ENCODE measurements around the gene CYP1A2. TPM values are rescaled to one million over a fixed set of nuclear protein-coding genes. Genes with fewer than 3 reads are reported as not detected.

CYP1A2 gene
- total and polyA plus RNA-seq, 2 of the 13 experiments (the other 11 are each of a cell fraction or from before 2014, with no cell fraction given), result 0.07 TPM; not detected in 1

DNA sequence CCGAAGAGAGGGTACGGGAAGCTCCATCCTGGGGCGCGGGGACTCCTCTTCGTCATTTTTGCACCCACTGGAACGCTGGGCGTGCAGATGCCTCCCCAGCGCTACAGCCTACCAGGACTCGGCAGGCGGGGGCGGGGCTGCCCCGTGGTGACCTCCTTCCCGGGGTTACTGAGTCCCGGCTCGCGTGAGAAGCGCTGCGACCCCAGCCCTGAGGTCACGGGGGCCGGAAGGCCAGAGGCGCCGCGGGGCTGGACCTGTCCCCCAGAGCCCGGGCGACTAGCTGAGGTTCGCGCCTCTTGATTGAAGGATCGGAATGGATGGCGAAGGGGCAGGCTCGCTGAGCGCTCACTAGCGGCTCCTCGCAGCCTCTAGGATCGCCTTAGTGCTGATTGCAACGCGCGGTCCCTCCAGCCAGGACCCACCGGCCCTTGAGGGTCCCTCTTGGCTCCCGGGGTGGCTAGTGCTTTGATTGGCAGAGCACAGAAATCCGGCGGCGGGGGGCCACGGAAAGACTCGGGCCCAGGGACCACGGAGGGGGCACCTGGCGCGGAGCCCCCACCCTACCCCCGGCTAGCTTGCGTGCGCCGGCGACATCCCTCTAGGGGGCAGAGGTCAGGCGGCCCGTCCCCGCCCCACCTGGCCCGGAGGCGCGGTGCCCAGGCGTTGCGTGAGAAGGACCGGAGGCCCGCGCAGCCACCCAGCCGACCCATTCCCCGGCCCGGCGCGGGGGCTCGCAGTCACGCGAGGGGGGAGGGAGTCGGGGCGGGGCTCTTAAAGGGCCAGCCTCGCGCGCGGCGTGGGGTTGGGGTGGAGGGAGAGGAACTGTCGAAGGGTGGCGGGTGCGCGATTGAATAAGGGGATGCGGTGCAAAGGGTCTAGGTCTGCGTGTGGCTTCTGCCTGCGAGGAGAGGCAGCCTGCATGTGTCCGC, 22.5 kb upstream of the CYP1A2 start (continued):
- TF ChIP-seq, protein P1, sequence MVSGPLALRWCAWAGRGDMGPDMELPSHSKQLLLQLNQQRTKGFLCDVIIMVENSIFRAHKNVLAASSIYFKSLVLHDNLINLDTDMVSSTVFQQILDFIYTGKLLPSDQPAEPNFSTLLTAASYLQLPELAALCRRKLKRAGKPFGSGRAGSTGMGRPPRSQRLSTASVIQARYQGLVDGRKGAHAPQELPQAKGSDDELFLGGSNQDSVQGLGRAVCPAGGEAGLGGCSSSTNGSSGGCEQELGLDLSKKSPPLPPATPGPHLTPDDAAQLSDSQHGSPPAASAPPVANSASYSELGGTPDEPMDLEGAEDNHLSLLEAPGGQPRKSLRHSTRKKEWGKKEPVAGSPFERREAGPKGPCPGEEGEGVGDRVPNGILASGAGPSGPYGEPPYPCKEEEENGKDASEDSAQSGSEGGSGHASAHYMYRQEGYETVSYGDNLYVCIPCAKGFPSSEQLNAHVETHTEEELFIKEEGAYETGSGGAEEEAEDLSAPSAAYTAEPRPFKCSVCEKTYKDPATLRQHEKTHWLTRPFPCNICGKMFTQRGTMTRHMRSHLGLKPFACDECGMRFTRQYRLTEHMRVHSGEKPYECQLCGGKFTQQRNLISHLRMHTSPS (CRISPR knock-in tag; IDR thresholded peaks at IDR 0.05; ENCODE audit: low read depth), result no peak; the same call in 1 of the 2 replicates
- TF ChIP-seq, protein P2, sequence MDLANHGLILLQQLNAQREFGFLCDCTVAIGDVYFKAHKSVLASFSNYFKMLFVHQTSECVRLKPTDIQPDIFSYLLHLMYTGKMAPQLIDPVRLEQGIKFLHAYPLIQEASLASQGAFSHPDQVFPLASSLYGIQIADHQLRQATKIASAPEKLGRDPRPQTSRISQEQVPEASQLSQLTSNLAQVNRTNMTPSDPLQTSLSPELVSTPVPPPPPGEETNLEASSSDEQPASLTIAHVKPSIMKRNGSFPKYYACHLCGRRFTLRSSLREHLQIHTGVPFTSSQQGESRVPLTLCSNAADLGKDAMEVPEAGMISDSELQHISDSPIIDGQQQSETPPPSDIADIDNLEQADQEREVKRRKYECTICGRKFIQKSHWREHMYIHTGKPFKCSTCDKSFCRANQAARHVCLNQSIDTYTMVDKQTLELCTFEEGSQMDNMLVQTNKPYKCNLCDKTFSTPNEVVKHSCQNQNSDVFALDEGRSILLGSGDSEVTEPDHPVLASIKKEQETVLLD (CRISPR knock-in tag; IDR thresholded peaks at IDR 0.05; ENCODE audit: low read depth), result 0 out of 2 replicates have a peak, but pooled peaks have one; percentile 20
- peak; percentile 59; the same call in 1 of the 2 replicates for TF ChIP-seq FOXK1 (CRISPR knock-in tag; IDR thresholded peaks at IDR 0.05; ENCODE audit: borderline replicate concordance, low read depth)
- no peak for TF ChIP-seq JARID2 (CRISPR knock-in tag; IDR thresholded peaks at IDR 0.05; ENCODE audit: insufficient replicate concordance)
- TF ChIP-seq SALL1 (CRISPR knock-in tag; IDR thresholded peaks at IDR 0.05), result peak; percentile 56
- TF ChIP-seq GATAD1 (CRISPR knock-in tag; IDR thresholded peaks at IDR 0.05), result no peak; the same call in 1 of the 2 replicates
- TF ChIP-seq ATF7 (IDR thresholded peaks at IDR 0.05), result no peak
- TF ChIP-seq ATF7 (CRISPR knock-in tag; IDR thresholded peaks at IDR 0.05), result no peak
- no peak for TF ChIP-seq TRIM24 (CRISPR knock-in tag; IDR thresholded peaks at IDR 0.05)
- TF ChIP-seq ZBTB42 (CRISPR knock-in tag; IDR thresholded peaks at IDR 0.05), result 0 out of 2 replicates have a peak, but pooled peaks have one; percentile 39
- no peak for TF ChIP-seq HNRNPLL (IDR thresholded peaks at IDR 0.05; ENCODE audit: low read depth, low read length, poor library complexity, severe bottlenecking)
- peak; percentile 55; the same call in 1 of the 2 replicates for TF ChIP-seq NR2F2 (IDR thresholded peaks at IDR 0.05; ENCODE audit: borderline replicate concordance, low read depth)
- TF ChIP-seq ZNF883 (CRISPR knock-in tag; IDR thresholded peaks at IDR 0.05; ENCODE audit: not compliant biosample characterization), result peak; percentile 50
- TF ChIP-seq, protein P3, sequence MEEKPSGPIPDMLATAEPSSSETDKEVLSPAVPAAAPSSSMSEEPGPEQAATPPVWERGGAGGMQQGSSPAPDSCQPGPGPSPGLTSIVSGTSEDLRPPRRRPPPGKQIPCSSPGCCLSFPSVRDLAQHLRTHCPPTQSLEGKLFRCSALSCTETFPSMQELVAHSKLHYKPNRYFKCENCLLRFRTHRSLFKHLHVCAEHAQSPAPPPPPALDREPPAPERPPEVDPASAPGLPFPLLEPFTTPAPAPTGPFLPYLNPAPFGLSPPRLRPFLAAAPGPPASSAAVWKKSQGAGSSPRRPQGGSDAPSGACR (CRISPR knock-in tag; IDR thresholded peaks at IDR 0.05), result 0 out of 2 replicates have a peak, but pooled peaks have one; percentile 37
- TF ChIP-seq ZNF547 (CRISPR knock-in tag; IDR thresholded peaks at IDR 0.05), result 0 out of 2 replicates have a peak, but pooled peaks have one; percentile 37
- no peak for TF ChIP-seq FOXA3 (CRISPR knock-in tag; IDR thresholded peaks at IDR 0.05)
- peak; percentile 90 for TF ChIP-seq NR2C2 (CRISPR knock-in tag; IDR thresholded peaks at IDR 0.05; ENCODE audit: borderline replicate concordance)
- no peak for TF ChIP-seq GABPA (IDR thresholded peaks at IDR 0.05; ENCODE audit: low read depth, low read length)
- peak; percentile 62 for TF ChIP-seq GABPA (CRISPR knock-in tag; IDR thresholded peaks at IDR 0.05; ENCODE audit: low read depth)
- 0 out of 2 replicates have a peak, but pooled peaks have one; percentile 88 for TF ChIP-seq ZNF850 (CRISPR knock-in tag; conservative IDR thresholded peaks at IDR 0.05)
- 0 out of 2 replicates have a peak, but pooled peaks have one; percentile 29 for TF ChIP-seq MYC (CRISPR knock-in tag; IDR thresholded peaks at IDR 0.05; ENCODE audit: borderline replicate concordance)
- peak; percentile 25; the same call in 1 of the 2 replicates for TF ChIP-seq CAMTA2 (CRISPR knock-in tag; IDR thresholded peaks at IDR 0.05; ENCODE audit: borderline replicate concordance)
- TF ChIP-seq, protein P4, sequence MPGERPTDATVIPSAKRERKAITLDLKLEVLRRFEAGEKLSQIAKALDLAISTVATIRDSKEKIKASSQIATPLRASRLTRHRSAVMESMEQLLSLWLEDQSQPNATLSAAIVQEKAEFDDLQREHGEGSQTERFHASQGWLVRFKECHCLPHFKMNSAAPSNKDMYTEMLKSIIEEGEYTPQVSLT (CRISPR knock-in tag; IDR thresholded peaks at IDR 0.05; ENCODE audit: borderline replicate concordance, low read depth), result no peak
